ENCODE data around the gene RRP1B. TPM values are rescaled to one million over a fixed set of nuclear protein-coding genes. Genes with fewer than 3 reads are reported as not detected.

Gene RRP1B
- total and polyA plus RNA-seq, 2 experiments from 2014 or later, result 13.6 to 15.0 TPM

- Histone ChIP-seq H3K4me1 (ENCODE audit: insufficient read depth) (peaks cover 34% of the 10 kb centered on the region), H3K9me2 (ENCODE audit: insufficient read depth) (no peaks in the 10 kb centered on the region), H3K79me2 (ENCODE audit: insufficient read depth) (peaks cover 77% of the 10 kb centered on the region), H3K27me3 (replicated peaks; ENCODE audit: insufficient read depth) (no peaks in the 10 kb centered on the region), H3K9me3 (ENCODE audit: low read depth) (no peaks in the 10 kb centered on the region), H3K9ac (peak overlapping the region; percentile 39), H3K4me2 (ENCODE audit: unreplicated experiment) (peak overlapping the region; percentile 65), H2AFZ (no peak overlapping the region), H3K36me3 (ENCODE audit: low read depth) (no peaks in the 10 kb centered on the region), H3F3A (ENCODE audit: insufficient read depth) (peaks cover 12% of the 10 kb centered on the region; the same call in 1 of the 2 replicates), H3K27ac (peak overlapping the region; percentile 60), H3K4me3 (peak overlapping the region; percentile 34; the same call in 1 of the 2 replicates), H4K20me1 (ENCODE audit: insufficient read depth) (no peaks in the 10 kb centered on the region)
- 38 to 63% methylated on average over 8 to 10 of the region's 10 CpGs for WGBS, 2 experiments (ENCODE audit: low coverage in 1 of 2, low lambda C conversion rate in 2 of 2, missing lambda C conversion rate in 2 of 2)
- TF ChIP-seq EZH2 (IDR thresholded peaks at IDR 0.05; ENCODE audit: insufficient read depth, poor library complexity, severe bottlenecking) (no peak), EZH2phosphoT487 (IDR thresholded peaks at IDR 0.05; ENCODE audit: insufficient read depth, low read depth) (no peak)
- DNase-seq, result no peak
- in situ Hi-C loops (cut with MboI), result no loop called here
These were observed 73.7 kb downstream of the RRP1B start for GRCh38 chr21:43733060-43733459.

- in situ Hi-C loops (cut with MboI), result no loop called here
- WGBS, 2 experiments (ENCODE audit: low coverage in 1 of 2, low lambda C conversion rate in 2 of 2, missing lambda C conversion rate in 2 of 2), result 42 to 47% methylated on average over 15 of the region's 15 CpGs
- Histone ChIP-seq H3K4me1 (ENCODE audit: insufficient read depth) (peaks cover 32% of the 10 kb centered on the region), H3K9me2 (ENCODE audit: insufficient read depth) (no peaks in the 10 kb centered on the region), H3K4me3 (no peak overlapping the region), H2AFZ (no peak overlapping the region), H3K79me2 (ENCODE audit: insufficient read depth) (peaks cover 79% of the 10 kb centered on the region), H3F3A (ENCODE audit: insufficient read depth) (peaks cover 12% of the 10 kb centered on the region; the same call in 1 of the 2 replicates), H3K9me3 (ENCODE audit: low read depth) (no peaks in the 10 kb centered on the region), H3K36me3 (ENCODE audit: low read depth) (no peaks in the 10 kb centered on the region), H3K27me3 (replicated peaks; ENCODE audit: insufficient read depth) (no peaks in the 10 kb centered on the region), H3K9ac (0 out of 2 replicates have a peak overlapping the region, but pooled peaks have one; percentile 16), H4K20me1 (ENCODE audit: insufficient read depth) (no peaks in the 10 kb centered on the region), H3K27ac (peak overlapping the region; percentile 59), H3K4me2 (ENCODE audit: unreplicated experiment) (no peak overlapping the region)
- DNase-seq, result peak; percentile 86
- no peak for TF ChIP-seq EZH2phosphoT487 (IDR thresholded peaks at IDR 0.05; ENCODE audit: insufficient read depth, low read depth)
- no peak for TF ChIP-seq EZH2 (IDR thresholded peaks at IDR 0.05; ENCODE audit: insufficient read depth, poor library complexity, severe bottlenecking)
These were observed 74.2 kb downstream of the RRP1B start for GRCh38 chr21:43733529-43734071.

- Histone ChIP-seq H3K79me2 (ENCODE audit: insufficient read depth) (peaks cover 75% of the 10 kb centered on the region), H4K20me1 (ENCODE audit: insufficient read depth) (no peaks in the 10 kb centered on the region), H3K36me3 (ENCODE audit: low read depth) (no peaks in the 10 kb centered on the region; the same call in 1 of the 2 replicates), H3K27me3 (replicated peaks; ENCODE audit: insufficient read depth) (no peaks in the 10 kb centered on the region), H3F3A (ENCODE audit: insufficient read depth) (peaks cover 12% of the 10 kb centered on the region; the same call in 1 of the 2 replicates), H3K9me2 (ENCODE audit: insufficient read depth) (no peaks in the 10 kb centered on the region), H3K4me2 (ENCODE audit: unreplicated experiment) (no peak overlapping the region), H2AFZ (no peak overlapping the region), H3K4me1 (ENCODE audit: insufficient read depth) (peaks cover 29% of the 10 kb centered on the region), H3K4me3 (no peak overlapping the region), H3K27ac (peak overlapping the region; percentile 59), H3K9me3 (ENCODE audit: low read depth) (no peaks in the 10 kb centered on the region), H3K9ac (0 out of 2 replicates have a peak overlapping the region, but pooled peaks have one; percentile 16)
- no peak for TF ChIP-seq EZH2 (IDR thresholded peaks at IDR 0.05; ENCODE audit: insufficient read depth, poor library complexity, severe bottlenecking)
- TF ChIP-seq EZH2phosphoT487 (IDR thresholded peaks at IDR 0.05; ENCODE audit: insufficient read depth, low read depth), result no peak
- WGBS, 2 experiments (ENCODE audit: low coverage in 1 of 2, low lambda C conversion rate in 2 of 2, missing lambda C conversion rate in 2 of 2), result 88 to 89% methylated on average over 19 to 25 of the region's 25 CpGs
- no peak for DNase-seq
- in situ Hi-C loops (cut with MboI), result no loop called here
These were observed 75.0 kb downstream of the RRP1B start for GRCh38 chr21:43734131-43734927.

- no peak overlapping the region for H3K4me2 ChIP-seq (ENCODE audit: unreplicated experiment)
- peaks cover 12% of the 10 kb centered on the region; the same call in 1 of the 2 replicates for H3F3A ChIP-seq (ENCODE audit: insufficient read depth)
- in situ Hi-C loops (cut with MboI), result no loop called here
- H3K9me3 ChIP-seq (ENCODE audit: low read depth), result no peaks in the 10 kb centered on the region
- no peak overlapping the region for H3K27ac ChIP-seq
- no peak overlapping the region for H2AFZ ChIP-seq
- H4K20me1 ChIP-seq (ENCODE audit: insufficient read depth), result no peaks in the 10 kb centered on the region
- peaks cover 27% of the 10 kb centered on the region for H3K4me1 ChIP-seq (ENCODE audit: insufficient read depth)
- peaks cover 70% of the 10 kb centered on the region for H3K79me2 ChIP-seq (ENCODE audit: insufficient read depth)
- no peaks in the 10 kb centered on the region; the same call in 1 of the 2 replicates for H3K36me3 ChIP-seq (ENCODE audit: low read depth)
- 79 to 86% methylated on average over 9 of the region's 9 CpGs for WGBS, 2 experiments (ENCODE audit: low coverage in 1 of 2, low lambda C conversion rate in 2 of 2, missing lambda C conversion rate in 2 of 2)
- H3K9me2 ChIP-seq (ENCODE audit: insufficient read depth), result no peaks in the 10 kb centered on the region
- TF ChIP-seq EZH2phosphoT487 (IDR thresholded peaks at IDR 0.05; ENCODE audit: insufficient read depth, low read depth), result no peak
- no peak for TF ChIP-seq EZH2 (IDR thresholded peaks at IDR 0.05; ENCODE audit: insufficient read depth, poor library complexity, severe bottlenecking)
- no peak for DNase-seq
- no peaks in the 10 kb centered on the region for H3K27me3 ChIP-seq (replicated peaks; ENCODE audit: insufficient read depth)
- H3K9ac ChIP-seq, result no peak overlapping the region
- no peak overlapping the region for H3K4me3 ChIP-seq
These were observed 75.5 kb downstream of the RRP1B start for GRCh38 chr21:43734928-43735229.
